NCI-H146 treated with DMSO at 0.1 percent for 48 hours (cell line): ENCODE results near the gene LST1.

Experiments used
- DNase-seq: peaks from one replicate; lab custom pipeline; 2025; ENCODE audit not compliant: unreplicated experiment; lab: John Stamatoyannopoulos, UW

LST1 gene

GRCh38 chr6:31619805-31620585 is 33.9 kb downstream of the LST1 start:
- peak; percentile 97 for DNase-seq

DNA sequence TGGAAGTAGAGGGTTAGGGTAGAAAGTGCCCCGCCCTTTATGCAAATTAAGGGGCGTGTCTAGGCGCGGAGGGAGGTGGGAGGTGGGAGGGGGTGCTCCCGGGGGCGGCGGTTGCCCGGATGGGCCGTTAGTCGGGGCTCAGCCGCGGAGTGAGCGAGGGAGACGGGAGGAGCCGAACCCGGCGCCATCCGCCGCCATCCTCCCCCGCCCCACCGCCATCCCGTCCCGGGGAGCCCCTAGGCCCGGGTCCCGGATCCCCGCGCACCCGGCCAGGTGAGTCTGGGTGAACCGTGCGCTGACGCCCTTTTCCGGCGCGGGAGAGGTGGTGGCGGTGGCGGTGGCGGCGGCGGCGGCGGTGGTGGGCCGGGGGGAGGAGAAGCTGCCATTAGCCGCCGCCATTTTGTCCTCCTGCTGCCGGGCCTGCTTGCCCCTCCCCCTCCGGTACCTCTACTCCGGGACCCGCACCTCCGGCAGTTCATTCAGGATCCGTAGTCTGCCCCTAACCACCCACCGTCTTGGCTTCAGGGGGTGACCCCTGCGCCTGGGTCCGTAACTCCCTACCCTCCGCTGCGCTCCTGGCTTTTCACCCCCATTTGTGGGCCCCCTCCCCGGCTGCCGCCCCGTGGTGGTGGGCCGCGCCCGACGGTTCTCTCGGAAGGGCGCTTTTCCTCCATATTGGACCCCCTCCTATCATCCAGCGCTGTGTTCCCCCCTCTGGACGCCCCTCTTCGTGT is 34.7 kb downstream of the LST1 start, which contains the start of gene PRRC2A:
TSS of gene PRRC2A (plus strand) at position 130 of the 734 bp plus-strand sequence. CDS start 2,075 bp downstream, outside the sequence.
- peak; percentile 42 for DNase-seq

GRCh38 chr6:31621320-31621939 is 35.4 kb downstream of the LST1 start:
- DNase-seq = peak; percentile 5

DNA sequence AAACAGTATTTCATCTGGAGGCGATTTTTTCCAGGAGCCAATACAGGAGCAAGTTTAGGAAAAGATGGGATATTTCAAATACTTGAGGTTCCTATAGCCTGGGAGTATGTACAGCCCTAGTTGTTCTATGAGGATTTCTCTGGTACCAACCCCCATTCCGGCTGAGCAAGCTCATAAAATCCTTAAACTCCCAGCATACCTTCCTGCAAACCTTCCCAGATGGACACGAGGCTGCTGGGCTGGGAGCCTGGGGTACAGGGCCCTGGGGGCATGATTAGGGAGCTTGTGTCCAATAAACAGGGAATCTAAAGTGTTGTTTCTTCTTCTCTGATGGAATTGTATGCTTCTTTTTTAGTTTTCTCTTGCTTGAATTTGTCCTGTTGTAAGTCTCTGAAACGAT is 35.9 kb downstream of the LST1 start:
- DNase-seq = no peak

DNA sequence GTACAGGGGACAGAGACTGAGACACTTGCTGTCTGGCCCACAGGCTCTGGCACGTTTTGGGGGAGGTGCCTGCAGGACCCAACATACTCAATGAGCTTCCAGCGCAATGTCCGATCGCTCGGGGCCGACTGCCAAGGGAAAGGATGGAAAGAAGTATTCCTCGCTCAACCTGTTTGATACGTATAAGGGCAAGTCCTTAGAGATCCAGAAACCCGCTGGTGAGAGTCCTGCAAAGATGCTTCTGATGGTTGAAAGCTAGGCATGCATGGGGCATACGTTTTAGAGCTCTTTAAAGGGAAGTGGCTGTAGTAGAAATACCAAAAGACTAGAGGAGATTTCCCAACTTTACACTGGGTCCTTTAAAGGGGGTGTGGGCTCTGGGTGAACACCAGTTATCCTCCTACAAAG is 36.6 kb downstream of the LST1 start:
- no peak for DNase-seq

DNA sequence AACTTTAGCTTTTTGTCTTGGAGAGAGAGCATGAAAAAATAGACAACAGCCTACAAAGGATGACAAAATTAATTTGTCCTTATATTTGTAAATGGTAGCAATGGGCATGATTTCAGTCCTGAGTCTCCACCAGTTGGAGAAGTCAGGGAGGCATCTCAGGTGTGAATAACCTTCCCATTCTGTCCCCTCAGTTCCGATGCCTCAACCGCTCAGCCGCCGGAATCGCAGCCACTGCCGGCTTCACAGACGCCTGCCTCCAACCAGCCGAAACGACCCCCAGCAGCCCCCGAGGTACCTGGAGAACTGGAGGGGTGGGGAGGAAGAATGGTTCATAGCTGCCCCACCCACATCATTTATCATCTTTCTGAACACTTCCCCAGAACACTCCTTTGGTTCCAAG is 38.0 kb downstream of the LST1 start:
- DNase-seq = no peak

GRCh38 chr6:31626952-31627351 is 40.9 kb downstream of the LST1 start:
- DNase-seq = no peak

DNA sequence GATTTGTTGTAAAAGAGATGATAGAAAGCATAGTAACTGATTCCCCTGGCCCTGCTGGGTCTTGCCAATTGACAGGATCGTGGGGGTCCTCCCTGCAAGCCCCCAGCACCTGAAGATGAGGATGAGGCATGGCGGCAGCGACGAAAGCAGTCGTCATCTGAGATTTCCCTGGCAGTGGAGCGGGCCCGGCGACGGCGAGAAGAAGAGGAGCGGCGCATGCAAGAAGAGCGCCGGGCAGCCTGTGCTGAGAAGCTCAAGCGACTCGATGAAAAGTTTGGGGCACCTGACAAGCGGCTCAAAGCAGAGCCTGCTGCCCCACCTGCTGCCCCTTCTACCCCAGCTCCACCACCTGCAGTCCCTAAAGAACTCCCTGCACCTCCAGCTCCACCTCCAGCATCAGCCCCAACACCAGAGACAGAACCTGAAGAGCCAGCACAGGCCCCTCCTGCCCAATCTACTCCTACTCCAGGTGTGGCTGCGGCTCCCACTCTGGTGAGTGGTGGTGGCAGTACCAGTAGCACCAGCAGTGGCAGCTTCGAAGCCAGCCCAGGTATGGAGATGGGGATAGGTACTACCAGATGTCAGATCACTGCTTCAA is 41.7 kb downstream of the LST1 start:
- no peak for DNase-seq

DNA sequence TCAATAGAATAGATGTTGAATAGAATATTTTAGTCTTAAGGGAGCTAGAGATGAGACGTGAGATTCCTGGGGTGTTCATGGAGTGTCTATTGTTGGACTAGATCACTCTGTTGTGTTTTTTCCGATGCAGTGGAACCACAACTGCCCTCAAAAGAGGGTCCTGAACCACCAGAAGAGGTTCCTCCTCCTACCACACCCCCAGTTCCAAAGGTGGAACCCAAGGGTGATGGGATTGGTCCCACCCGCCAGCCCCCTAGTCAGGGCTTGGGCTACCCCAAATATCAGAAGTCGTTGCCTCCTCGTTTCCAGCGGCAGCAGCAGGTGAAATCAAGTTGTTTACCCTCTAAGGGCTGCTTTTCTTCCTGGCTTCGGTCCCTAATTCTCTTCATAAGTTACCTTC is 42.9 kb downstream of the LST1 start:
- DNase-seq = no peak

DNA sequence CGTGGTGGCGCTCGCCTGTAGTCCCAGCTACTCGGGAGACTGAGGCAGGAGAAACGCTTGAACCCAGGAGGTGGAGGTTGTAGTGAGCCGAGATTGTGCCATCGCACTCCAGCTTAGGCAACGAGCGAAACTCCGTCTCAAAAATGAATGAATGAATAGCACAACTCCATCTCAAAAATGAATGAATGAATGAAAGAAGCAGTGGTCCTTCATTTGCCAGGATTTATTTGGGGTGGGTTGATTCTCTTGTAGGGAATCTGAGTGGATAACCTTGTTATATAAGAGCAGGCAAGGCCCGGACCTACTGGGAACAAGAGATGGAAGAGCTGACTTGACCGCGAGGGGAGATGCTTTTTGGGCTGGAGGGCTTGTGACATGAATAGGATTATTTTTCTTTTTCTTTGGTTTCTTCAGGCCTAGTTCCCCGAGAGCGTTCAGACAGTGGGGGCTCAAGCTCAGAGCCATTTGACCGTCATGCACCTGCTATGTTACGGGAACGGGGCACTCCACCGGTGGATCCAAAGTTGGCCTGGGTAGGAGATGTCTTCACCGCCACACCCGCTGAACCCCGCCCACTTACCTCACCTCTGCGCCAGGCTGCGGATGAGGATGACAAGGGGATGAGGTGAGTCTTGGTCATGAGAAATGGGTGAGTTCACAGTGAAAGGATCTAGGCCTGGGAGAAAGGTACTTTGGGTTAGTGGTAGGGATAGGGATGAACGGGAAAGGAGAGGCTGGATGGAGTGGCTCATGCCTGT is 44.3 kb downstream of the LST1 start:
- DNase-seq = no peak

DNA sequence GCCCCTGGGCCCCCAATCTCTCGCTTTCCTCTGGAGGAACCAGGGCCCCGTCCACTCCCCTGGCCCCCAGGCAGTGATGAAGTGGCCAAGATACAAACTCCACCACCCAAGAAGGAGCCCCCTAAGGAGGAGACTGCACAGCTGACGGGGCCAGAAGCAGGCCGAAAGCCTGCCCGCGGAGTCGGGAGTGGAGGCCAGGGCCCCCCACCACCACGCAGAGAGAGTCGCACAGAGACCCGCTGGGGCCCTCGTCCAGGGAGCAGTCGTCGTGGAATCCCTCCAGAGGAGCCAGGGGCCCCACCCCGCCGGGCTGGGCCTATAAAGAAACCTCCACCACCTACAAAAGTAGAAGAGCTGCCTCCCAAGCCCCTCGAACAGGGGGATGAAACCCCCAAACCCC is 45.1 kb downstream of the LST1 start:
- no peak for DNase-seq

DNA sequence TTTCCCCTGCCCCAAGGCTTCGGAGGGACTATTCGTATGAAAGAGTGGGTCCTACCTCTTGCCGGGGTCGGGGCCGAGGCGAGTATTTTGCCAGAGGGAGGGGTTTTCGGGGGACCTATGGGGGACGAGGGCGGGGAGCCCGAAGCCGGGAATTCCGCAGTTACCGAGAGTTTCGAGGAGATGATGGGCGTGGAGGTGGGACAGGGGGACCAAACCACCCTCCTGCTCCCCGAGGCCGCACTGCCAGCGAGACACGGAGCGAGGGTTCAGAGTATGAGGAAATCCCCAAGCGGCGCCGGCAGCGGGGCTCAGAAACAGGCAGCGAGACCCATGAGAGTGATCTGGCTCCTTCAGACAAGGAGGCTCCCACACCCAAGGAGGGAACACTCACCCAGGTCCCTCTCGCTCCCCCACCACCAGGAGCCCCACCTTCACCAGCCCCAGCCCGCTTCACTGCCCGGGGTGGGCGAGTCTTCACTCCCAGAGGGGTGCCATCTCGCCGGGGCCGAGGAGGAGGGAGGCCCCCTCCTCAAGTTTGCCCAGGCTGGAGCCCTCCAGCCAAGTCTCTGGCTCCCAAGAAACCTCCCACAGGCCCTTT is 45.7 kb downstream of the LST1 start:
- no peak for DNase-seq

GRCh38 chr6:31632279-31632946 is 46.3 kb downstream of the LST1 start:
- no peak for DNase-seq

DNA sequence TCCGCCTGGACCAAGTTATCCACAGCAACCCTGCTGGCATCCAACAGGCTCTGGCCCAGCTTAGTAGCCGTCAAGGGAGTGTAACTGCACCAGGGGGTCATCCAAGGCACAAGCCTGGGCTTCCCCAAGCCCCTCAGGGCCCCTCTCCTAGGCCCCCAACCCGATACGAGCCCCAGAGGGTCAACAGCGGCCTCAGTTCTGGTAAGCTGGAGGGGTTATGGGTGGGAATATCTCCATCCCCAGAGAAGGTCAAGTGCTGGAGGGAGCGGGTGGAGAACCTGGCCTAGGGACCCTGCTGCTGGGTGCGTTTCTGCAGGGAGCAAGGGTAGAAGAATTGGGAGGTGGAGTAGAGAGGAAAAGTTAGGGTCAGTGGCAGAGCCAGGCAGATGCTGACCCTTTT is 47.4 kb downstream of the LST1 start:
- no peak for DNase-seq

- no peak for DNase-seq
Measured at GRCh38 chr6:31634131-31634530, 48.1 kb downstream of the LST1 start.

DNA sequence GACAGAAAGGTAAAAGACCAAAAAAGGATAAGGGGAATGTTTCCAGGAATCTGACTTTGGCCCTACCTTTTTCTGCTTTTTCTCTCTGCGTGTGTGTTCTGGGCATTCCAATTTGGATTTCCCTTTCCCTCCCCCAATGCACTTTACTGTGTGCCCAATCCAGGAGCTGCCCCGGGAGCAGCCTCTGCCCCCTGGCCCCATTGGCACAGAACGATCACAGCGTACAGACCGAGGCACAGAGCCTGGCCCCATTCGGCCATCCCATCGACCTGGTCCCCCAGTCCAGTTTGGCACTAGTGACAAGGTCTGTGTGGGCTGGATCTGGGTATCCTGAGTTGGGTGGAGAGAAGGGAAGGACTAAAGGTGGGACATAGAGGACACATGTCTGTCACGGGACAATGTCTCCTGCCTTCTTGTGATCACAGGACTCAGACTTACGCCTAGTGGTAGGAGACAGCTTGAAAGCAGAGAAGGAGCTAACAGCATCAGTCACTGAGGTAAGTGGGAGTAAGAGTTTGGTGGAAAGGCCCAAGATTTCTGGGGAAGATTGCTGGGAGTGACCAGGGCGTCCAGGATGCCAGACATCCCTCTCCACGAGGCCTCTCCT is 49.0 kb downstream of the LST1 start:
- DNase-seq = no peak

DNA sequence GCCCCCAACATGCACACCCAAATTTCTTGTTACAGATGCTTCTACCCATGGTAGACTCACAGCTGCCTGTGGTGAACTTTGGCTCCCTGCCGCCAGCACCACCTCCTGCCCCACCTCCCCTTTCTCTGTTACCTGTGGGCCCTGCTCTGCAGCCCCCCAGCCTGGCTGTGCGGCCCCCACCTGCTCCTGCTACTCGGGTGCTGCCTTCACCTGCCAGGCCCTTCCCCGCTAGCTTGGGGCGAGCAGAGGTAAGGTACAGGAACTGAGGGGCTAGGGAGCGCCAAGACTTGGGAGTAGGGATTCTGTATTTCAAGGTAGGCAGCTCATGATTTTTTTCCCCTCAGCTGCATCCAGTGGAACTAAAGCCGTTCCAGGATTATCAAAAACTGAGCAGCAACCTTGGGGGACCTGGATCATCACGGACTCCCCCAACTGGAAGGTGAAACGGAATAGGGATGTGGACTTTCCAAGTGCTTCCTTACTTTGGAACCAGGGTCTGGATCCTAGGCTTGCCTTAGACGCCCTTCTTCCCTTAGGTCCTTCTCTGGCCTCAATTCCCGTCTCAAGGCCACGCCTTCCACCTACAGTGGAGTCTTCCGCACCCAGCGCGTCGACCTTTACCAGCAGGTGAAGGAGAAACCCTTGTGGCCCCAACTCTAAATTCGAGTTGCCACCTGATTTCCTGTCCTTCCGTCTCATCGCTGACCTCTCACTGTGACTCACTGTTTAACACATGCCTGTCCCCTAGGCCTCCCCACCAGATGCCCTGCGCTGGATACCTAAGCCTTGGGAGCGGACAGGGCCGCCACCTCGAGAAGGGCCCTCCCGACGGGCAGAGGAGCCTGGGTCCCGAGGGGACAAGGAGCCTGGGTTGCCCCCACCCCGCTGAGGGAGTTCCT is 50.9 kb downstream of the LST1 start:
- DNase-seq = no peak
